AG09309 (cell line): Measurements from ENCODE around the gene FKBP1A.

ENCODE experiments used
- DNase-seq: peaks from one replicate; pipeline ENCODE4 v3.0.0-alpha.2; 2010; ENCODE audit warnings: low read depth
- H3K4me3 ChIP-seq: 2 replicates; pipeline ENCODE4 v1.5.1; 2011; ENCODE audit warnings: mild to moderate bottlenecking, low read depth, low read length, moderate library complexity; ENCODE audit not compliant: control insufficient read depth
- CTCF ChIP-seq: IDR thresholded peaks from 2 replicates; pipeline ENCODE4 v1.5.1; 2011; ENCODE audit warnings: mild to moderate bottlenecking, low read depth, low read length, inconsistent platforms; ENCODE audit not compliant: insufficient read depth, control insufficient read depth; ENCODE audit errors: missing control alignments

The FKBP1A gene

GRCh38 chr20:1320902-1321653 is 71.8 kb downstream of the FKBP1A start:
- DNase-seq, result no peak
- TF ChIP-seq CTCF, result no peak
- no peak overlapping the region for H3K4me3 ChIP-seq

GRCh38 chr20:1320016-1320415 is 72.8 kb downstream of the FKBP1A start:
- no peak overlapping the region for H3K4me3 ChIP-seq
- no peak for DNase-seq
- TF ChIP-seq CTCF, result no peak

GRCh38 chr20:1319462-1319861 is 73.4 kb downstream of the FKBP1A start:
- H3K4me3 ChIP-seq, result no peak overlapping the region
- no peak for DNase-seq
- no peak for TF ChIP-seq CTCF

- H3K4me3 ChIP-seq, result no peak overlapping the region
- DNase-seq, result no peak
- no peak for TF ChIP-seq CTCF
Measured at GRCh38 chr20:1319051-1319450, 73.8 kb downstream of the FKBP1A start.
